Endothelial cell (in vitro differentiated cells): ENCODE results near the gene C4orf33. TPM values are rescaled to one million over a fixed set of nuclear protein-coding genes. Genes with fewer than 3 reads are reported as not detected.
A peak's percentile ranks its signal among the peaks of the same experiment; 100 is the strongest.

Experiments
- DNase-seq: peaks from one replicate; pipeline ENCODE4 v3.0.0; 2021; ENCODE audit warnings: low spot score
- H3K27ac Mint-ChIP-seq: one replicate; pipeline ENCODE4 v1.8.0; 2021; ENCODE audit warnings: mixed read lengths, inconsistent platforms; ENCODE audit not compliant: unreplicated experiment
- H3K27me3 Mint-ChIP-seq: one replicate; pipeline ENCODE4 v1.8.0; 2021; ENCODE audit warnings: mild to moderate bottlenecking, moderate library complexity, mixed read lengths, inconsistent platforms; ENCODE audit not compliant: unreplicated experiment
- H3K36me3 Mint-ChIP-seq: one replicate; pipeline ENCODE4 v1.8.0; 2021; ENCODE audit warnings: mild to moderate bottlenecking, low read depth, mixed read lengths, inconsistent platforms; ENCODE audit not compliant: unreplicated experiment
- H3K4me1 Mint-ChIP-seq: one replicate; pipeline ENCODE4 v1.8.0; 2021; ENCODE audit warnings: mild to moderate bottlenecking, mixed read lengths, inconsistent platforms; ENCODE audit not compliant: unreplicated experiment
- H3K4me3 Mint-ChIP-seq: one replicate; pipeline ENCODE4 v1.8.0; 2021; ENCODE audit warnings: mild to moderate bottlenecking, mixed read lengths, inconsistent platforms; ENCODE audit not compliant: unreplicated experiment
- H3K9me3 Mint-ChIP-seq: one replicate; pipeline ENCODE4 v1.8.0; 2021; ENCODE audit warnings: mixed read lengths, inconsistent platforms; ENCODE audit not compliant: unreplicated experiment
- total RNA-seq: library from RNA; stranded (reverse); fragmentation: NEBNext Ultra II Directional; extraction: Animal tissue kit (Norgen Biotek cat#: 25700); gene quantifications from one replicate; pipeline ENCODE4 v1.2.1, GENCODE V29; 2021; ENCODE audit not compliant: unreplicated experiment
- TF ChIP-seq, protein P1 (sequence below): fragments of 200-600 bp; sonication (generic); IDR thresholded peaks from one replicate; pipeline ENCODE4 v1.5.0; 2021; ENCODE audit warnings: antibody characterized with exemption; ENCODE audit not compliant: unreplicated experiment

The C4orf33 gene
- total RNA-seq, 1 donor from 2014 or later, result 15.9 TPM

DNA sequence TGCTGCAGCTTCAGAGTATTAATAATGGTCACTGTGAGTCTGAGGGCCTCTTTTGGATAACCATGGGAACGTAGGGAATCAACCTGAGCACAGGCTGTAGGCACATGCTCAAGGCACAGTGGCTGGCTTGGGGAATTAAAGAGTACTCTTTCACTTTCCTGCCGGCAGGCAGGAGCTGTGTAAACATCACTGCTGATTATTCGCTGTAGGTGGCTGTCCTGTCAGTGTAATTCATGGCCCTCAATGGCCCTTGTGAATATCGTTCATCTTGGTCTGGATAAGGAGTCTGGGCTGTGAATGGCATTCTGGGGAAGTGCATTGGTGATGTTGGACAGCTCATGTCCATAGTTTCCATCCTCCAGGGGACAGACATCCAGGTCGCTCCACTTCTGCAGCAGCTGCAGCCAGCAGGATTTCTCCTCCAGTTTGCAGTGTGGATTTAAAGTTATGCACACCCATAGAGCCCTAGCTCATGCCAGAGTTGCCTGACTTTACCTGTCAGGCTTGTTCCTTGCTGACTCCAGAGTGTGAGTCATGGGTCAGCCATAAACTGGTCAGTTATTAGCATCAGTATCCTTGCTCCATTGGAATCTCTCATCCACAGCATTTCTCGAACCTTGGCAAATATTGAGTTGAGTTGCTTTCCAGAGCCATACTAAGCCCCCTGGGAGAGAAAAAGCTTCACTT lies 43.0 kb downstream of the C4orf33 start:
- Mint-ChIP-seq H3K27ac (no peak overlapping the region), H3K27me3 (peaks cover 5% of the 10 kb centered on the region)
- TF ChIP-seq, protein P1, sequence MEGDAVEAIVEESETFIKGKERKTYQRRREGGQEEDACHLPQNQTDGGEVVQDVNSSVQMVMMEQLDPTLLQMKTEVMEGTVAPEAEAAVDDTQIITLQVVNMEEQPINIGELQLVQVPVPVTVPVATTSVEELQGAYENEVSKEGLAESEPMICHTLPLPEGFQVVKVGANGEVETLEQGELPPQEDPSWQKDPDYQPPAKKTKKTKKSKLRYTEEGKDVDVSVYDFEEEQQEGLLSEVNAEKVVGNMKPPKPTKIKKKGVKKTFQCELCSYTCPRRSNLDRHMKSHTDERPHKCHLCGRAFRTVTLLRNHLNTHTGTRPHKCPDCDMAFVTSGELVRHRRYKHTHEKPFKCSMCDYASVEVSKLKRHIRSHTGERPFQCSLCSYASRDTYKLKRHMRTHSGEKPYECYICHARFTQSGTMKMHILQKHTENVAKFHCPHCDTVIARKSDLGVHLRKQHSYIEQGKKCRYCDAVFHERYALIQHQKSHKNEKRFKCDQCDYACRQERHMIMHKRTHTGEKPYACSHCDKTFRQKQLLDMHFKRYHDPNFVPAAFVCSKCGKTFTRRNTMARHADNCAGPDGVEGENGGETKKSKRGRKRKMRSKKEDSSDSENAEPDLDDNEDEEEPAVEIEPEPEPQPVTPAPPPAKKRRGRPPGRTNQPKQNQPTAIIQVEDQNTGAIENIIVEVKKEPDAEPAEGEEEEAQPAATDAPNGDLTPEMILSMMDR, result no peak

DNA sequence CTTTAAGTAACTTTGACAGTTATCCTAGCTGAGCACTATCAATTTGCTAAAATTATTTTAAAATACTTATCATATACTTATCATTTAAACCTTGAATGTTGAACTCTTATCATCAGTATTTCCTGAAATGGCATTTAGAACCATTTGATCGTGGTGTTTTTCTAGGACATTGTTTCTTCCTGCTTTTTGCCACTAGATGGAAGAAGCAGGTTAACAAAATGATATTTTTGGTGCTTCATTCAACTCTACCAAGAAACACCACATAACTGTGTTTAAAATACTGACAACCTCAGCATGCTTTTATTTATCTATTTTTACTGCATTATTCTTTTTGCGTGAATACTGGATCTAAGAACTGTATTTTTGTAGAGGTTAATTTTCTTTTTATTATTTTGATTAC lies 44.6 kb downstream of the C4orf33 start:
- TF ChIP-seq, protein P1, result no peak
- DNase-seq, result no peak
- peaks cover 32% of the 10 kb centered on the region for H3K4me1 Mint-ChIP-seq
- H3K9me3 Mint-ChIP-seq, result no peaks in the 10 kb centered on the region
- H3K27ac Mint-ChIP-seq, result no peak overlapping the region
- no peaks in the 10 kb centered on the region for H3K36me3 Mint-ChIP-seq
- peaks cover 3% of the 10 kb centered on the region for H3K27me3 Mint-ChIP-seq
- no peak overlapping the region for H3K4me3 Mint-ChIP-seq

More for the DNA sequence above, 43.0 kb downstream of the C4orf33 start:
- Mint-ChIP-seq H3K36me3 (no peaks in the 10 kb centered on the region), H3K9me3 (no peaks in the 10 kb centered on the region), H3K4me3 (no peak overlapping the region), H3K4me1 (peaks cover 16% of the 10 kb centered on the region)
- no peak for DNase-seq

DNA sequence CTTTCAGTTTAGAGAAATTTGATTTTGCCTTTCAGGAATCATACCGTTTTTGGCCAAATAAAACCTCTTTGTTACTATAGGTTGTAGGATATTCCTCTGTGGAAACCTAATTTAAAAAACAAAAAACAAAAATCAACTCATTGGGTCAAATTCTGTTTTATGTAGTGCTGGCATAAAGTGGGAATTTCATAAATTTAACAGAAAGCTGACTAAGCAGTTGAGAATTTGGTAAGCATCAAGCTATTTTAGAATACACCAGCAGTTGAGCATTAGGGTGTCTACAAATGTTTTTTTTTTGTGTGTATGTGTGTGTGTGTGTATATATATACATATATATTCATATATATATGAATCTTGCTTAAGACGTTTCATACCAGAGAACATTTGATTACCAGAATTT lies 47.4 kb downstream of the C4orf33 start:
- Mint-ChIP-seq H3K36me3 (no peaks in the 10 kb centered on the region), H3K4me1 (peaks cover 43% of the 10 kb centered on the region), H3K9me3 (no peaks in the 10 kb centered on the region), H3K27ac (peak overlapping the region; percentile 71), H3K4me3 (no peak overlapping the region), H3K27me3 (peaks cover 3% of the 10 kb centered on the region)
- no peak for DNase-seq
- TF ChIP-seq, protein P1, result no peak

DNA sequence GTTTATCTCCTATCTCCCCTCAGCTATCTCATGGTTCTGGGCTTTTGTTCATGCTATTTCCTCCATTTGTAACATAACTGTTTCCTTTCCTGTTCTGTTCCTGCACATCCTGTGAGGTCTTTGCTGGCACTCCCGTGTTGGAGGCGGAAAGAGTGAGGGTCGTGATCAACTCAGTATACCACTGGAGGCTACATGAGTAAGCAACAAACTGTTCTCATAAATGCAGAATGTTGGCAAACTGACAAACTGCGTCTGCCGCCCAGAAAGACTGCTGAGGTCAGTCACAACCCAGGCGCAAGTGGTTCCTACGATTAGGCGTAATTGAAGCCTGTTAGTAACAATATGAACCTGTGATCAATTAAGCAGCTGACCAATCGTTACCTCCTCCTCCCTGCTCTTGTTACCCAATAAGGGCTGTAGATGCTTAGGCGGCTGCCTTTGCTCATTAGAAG lies 48.8 kb downstream of the C4orf33 start:
- peak overlapping the region; percentile 95 for H3K27ac Mint-ChIP-seq
- no peaks in the 10 kb centered on the region for H3K36me3 Mint-ChIP-seq
- no peaks in the 10 kb centered on the region for H3K9me3 Mint-ChIP-seq
- H3K4me1 Mint-ChIP-seq, result peaks cover 51% of the 10 kb centered on the region
- TF ChIP-seq, protein P1, result no peak
- peaks cover 3% of the 10 kb centered on the region for H3K27me3 Mint-ChIP-seq
- peak; percentile 28 for DNase-seq
- H3K4me3 Mint-ChIP-seq, result no peak overlapping the region

DNA sequence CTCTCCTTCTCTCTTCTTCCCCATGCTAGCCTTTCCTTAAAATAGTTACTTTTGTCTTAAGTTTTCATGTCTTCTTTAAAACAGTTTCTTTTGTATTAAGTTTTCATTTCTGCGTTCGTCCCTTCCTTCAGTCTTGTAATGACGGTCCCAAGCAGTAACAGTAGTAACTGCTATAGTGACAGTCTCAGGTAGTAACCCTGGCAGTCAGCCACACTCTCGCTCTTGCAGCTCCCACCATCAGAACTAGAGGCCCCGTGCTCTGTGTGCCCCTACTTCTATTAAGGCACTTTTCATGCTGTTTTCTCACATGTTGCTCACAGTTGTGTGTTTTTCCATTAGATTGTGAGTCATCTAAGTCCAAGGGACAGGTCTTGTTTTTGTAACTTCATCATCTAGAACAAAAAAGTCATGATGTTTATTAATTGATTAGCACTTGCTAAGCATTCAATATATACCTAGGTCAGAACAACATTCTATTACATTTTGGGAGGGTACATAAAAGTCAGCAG lies 49.3 kb downstream of the C4orf33 start:
- no peaks in the 10 kb centered on the region for H3K27me3 Mint-ChIP-seq
- H3K9me3 Mint-ChIP-seq, result no peaks in the 10 kb centered on the region
- TF ChIP-seq, protein P1, result no peak
- peaks cover 54% of the 10 kb centered on the region for H3K4me1 Mint-ChIP-seq
- H3K4me3 Mint-ChIP-seq, result no peak overlapping the region
- peak overlapping the region; percentile 95 for H3K27ac Mint-ChIP-seq
- no peaks in the 10 kb centered on the region for H3K36me3 Mint-ChIP-seq
- no peak for DNase-seq
